Prostate gland (tissue), 2 donors: Measurements from ENCODE around the gene RASAL2.

Source experiments
- CTCF ChIP-seq, 4 experiments: fragments of 200-600 bp in 2 of 4; fragments of 450-650 bp in 2 of 4; sonication (generic) in 2 of 4; IDR thresholded peaks; 1 replicate in 3 of 4; 2 replicates in 1 of 4; pipeline ENCODE4 v1.5.1; 2016 to 2019; ENCODE audit warnings: antibody characterized with exemption in 4 of 4, mild to moderate bottlenecking in 2 of 4, moderate library complexity in 2 of 4
- POLR2A ChIP-seq: fragments of 450-650 bp; IDR thresholded peaks from one replicate; pipeline ENCODE4 v1.6.1; 2016; ENCODE audit warnings: antibody characterized with exemption, mild to moderate bottlenecking
- POLR2AphosphoS5 ChIP-seq: sonication (generic); formaldehyde crosslinking; IDR thresholded peaks from one replicate; pipeline ENCODE4 v1.6.1; 2017; ENCODE audit warnings: antibody characterized with exemption

GRCh38 chr1:178065250-178065649, 28.7 kb upstream of the RASAL2 start:
- TF ChIP-seq CTCF (IDR thresholded peaks at IDR 0.05), result no peak
- no peak for TF ChIP-seq POLR2A
- TF ChIP-seq POLR2AphosphoS5, result no peak
